ENCODE measurements around the gene UBL3.

Gene UBL3

DNA sequence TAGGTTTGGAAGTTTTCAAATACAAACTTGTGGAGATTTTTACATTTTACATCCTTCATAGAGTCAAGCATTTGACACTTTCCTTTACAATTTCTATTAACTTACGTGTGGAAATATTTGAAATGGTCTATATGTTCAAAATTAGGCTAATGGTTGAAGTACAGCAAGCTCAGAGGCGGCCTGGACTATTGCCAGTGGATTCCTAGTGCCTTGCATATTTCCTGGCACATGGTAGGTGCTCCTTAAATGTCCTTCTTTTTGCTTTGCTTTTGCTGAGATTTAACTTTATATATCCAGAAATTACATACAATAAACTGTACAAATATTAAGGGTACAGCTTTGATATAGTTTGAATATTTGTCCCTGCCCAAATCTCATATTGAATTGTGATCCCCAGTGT is 93.9 kb downstream of the UBL3 start:
- DNase-seq (ENCODE audit: low spot score), result no peak

- DNase-seq (ENCODE audit: low spot score), result no peak
Observed at GRCh38 chr13:29754473-29754806, 96.0 kb downstream of the UBL3 start.

DNA sequence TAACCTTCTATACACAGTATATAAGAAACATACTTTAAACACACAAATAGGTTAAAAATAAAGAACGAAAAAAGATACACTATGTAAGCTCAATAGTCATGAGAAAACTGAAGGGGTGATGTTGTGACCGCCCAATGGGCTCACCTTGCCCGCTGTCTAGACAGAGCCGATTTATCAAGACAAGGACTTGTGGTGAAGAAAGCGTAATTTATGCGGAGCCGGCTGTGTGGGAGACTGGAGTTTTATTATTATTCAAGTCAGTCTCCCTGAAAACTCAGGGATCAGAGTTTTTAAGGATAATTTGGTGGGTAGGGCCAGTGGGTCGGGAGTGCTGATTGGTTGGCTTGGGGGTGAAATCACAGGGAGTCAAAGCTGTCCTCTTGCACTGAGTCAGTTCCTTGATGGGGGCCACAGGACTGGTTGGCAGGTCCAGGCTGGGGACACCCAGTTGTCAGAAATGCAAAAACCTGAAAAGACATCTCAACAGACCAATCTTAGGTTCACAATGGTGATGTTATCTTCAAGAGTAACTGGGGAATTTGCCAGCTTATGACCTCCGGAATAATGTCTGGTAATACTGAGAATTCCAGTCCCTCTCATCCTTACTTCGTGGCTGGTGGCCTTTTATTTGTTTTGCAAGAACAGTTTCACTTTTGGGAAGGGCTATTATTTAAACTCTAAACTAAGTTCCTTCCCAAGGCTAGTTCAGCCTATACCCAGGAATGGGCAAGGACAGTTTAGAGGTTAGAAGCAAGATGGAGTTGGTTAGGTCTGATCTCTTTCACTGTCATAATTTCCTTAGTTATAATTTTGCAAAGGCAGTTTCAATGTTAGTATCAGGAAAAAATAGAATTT is 96.6 kb downstream of the UBL3 start:
- no peak for DNase-seq (ENCODE audit: low spot score)

GRCh38 chr13:29752175-29752574 is 98.2 kb downstream of the UBL3 start:
- no peak for DNase-seq (ENCODE audit: low spot score)

- DNase-seq (ENCODE audit: low spot score), result no peak
Observed at GRCh38 chr13:29750183-29750530, 100.3 kb downstream of the UBL3 start.

DNA sequence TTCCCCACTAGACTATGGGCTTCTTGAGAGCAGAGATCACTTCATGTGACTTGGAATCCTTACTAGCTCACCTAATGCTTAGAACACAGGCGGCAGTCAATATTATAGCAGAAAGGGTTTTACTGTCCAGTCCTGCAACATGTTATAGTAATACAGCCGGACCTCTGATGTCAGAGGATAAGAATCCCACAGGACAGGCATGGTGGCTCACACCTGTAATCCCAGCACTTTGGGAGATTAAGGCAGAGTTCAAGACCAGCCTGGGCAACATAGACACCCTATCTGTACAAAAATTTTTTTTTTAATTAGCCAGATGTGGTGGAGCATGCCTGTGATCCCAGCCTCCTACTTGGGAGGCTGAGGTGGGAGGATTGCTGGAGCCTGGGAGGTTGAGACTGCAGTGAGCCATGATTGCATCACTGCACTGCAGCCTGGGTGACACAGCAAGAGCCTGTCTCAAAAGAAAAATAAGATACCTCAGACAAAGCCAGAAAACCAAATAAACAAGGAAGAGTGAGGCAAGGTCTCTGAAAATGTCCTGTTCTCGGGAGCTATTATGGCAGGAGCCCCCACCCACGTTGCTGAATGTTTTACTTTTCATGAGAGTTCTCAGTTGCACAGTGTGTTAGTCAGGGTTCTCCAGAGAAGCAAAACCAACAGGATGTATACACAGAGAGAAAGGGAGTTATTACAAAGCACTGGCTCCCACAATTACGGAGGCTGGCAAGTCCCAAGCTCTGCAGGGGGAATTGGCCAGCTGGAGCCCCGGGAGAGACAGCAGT is 100.8 kb downstream of the UBL3 start:
- no peak for DNase-seq (ENCODE audit: low spot score)

DNA sequence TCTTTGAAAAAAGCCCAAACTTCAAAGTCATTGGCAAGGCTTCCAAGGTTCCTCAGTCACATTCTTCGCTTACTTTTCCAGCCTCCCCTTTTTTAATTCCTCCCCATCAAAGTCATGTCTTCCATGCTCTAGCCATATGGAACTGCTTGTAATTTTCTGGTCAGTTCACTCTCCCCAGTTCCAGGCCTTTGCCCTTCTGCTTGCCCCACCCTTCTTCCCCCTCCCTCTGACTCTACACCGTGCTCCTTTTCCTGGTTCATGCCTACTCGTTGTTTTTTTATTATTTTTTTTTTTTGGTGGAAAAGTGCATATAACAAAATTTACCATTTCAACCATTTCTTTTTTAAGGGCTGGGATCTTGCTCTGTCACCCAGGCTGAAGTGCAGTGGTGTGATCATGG is 102.3 kb downstream of the UBL3 start:
- no peak for DNase-seq (ENCODE audit: low spot score)

DNA sequence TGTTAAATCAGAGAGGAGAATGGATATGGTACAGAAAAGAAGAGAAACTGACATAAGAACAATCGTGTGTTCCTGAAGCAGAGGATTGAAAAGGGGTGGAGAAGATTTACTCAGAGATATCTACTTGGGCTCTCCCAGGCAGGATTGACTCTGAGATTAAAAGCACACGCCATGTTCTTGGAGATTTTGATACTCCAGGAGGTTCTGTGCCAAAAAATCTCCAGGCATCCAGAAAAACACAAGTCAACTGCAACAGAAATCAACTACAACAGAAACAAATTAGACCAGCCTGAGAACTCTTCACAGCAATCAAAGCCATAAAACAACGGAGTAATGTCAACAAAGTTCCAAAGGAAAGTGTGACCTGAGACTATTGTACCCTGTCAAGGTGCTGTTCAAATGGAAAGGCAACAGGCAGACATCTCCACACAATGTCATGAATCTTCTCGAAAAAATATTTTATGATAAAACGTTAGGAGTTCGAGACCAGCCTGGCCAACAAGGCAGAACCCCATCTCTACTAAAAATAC is 104.2 kb downstream of the UBL3 start:
- DNase-seq (ENCODE audit: low spot score), result peak; percentile 14

- no peak for DNase-seq (ENCODE audit: low spot score)
Observed at GRCh38 chr13:29745704-29746103, 104.7 kb downstream of the UBL3 start.

GRCh38 chr13:29743201-29743786 is 107.1 kb downstream of the UBL3 start:
- DNase-seq (ENCODE audit: low spot score), result no peak

DNA sequence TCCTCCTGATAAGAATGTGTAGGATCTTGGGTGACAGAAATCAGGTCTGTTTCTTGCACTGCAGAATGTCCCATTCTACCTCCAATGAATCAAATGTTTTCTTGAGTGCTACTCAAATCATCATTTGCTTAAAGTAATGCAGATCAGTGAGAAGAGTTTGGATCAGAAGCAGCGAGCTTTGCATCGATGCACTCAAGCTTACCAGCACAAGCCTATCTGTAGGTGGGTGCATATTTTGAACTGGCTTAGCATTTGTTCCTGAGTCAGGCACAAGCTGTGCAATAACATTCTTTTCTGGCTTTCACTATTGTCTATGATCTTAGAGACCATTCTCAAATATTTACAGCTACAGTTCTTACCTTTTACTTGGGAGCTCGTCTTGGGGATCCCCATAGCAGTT is 109.5 kb downstream of the UBL3 start:
- no peak for DNase-seq (ENCODE audit: low spot score)

DNA sequence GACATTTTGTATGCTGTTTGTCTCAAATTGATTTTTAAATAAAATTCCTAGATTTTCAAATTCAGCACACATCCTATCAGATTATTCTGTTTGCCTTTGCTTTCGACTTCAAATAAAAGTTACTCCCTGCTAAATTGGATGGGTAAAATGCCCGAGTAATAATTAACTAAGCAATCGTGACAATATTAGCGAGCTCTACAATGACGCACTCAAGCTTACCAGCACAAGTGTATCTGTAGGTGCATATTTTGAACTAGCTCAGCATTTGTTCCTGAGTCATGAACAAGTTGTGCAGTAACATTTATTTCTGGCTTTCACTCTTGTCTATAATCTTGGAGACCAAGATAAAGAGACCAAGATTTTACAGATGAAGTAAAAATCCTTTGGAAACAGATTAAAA is 113.4 kb downstream of the UBL3 start:
- no peak for DNase-seq (ENCODE audit: low spot score)

GRCh38 chr13:29733147-29733611 is 117.2 kb downstream of the UBL3 start:
- DNase-seq (ENCODE audit: low spot score), result no peak

DNA sequence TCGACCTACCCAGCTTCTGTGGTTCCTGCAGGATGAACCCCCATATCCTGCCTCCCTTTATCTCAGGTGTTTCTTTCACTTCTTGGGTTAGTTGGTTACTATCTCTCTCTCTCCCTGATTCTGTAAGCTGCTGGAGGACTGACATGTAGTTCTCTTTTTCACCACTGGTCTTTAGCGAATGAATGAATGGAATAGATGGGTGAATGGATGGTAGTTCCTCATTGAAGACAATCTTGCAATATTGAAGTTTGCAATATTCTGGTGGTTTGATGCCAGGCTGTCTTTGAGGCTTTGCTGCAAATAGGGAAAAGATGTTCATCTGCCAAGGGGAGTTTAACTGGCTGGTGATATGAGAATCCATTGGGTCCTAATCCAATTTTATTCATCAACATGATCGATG is 120.2 kb downstream of the UBL3 start:
- DNase-seq (ENCODE audit: low spot score), result no peak

DNA sequence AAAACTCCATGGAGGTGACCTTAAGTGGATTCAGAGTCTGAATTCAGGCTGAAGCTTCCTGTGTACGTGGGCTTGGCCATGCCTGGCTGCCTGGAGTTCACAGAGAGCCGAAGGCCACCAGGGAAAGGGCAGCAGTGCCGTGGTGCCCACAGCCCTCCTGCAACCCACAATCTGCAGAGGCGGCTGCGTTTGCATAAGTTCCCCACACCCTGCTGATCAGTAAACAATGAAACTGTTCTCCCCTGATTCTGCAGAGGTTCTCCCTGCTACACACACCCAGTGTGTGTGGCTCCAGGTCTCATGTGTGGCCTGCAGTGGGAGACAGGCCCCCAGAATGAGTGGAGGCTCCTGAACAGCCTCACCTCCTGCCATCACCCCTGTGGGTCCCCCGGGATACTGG is 128.0 kb downstream of the UBL3 start:
- DNase-seq (ENCODE audit: low spot score), result no peak

- no peak for DNase-seq (ENCODE audit: low spot score)
Observed at GRCh38 chr13:29721766-29722165, 128.7 kb downstream of the UBL3 start.

GRCh38 chr13:29718694-29719093 is 131.7 kb downstream of the UBL3 start:
- no peak for DNase-seq (ENCODE audit: low spot score)

- no peak for DNase-seq (ENCODE audit: low spot score)
Observed at GRCh38 chr13:29716493-29716892, 133.9 kb downstream of the UBL3 start.

All from HuH-7 (cell line).